H1 (cell line): ENCODE measurements around the gene HLA-A. TPM values are rescaled to one million over a fixed set of nuclear protein-coding genes. Genes with fewer than 3 reads are reported as not detected.

Experiments
- CTCF ChIA-PET: fragments of 300-600 bp; sonication (Branson Sonifier 250); formaldehyde crosslinking; loops from one replicate; lab custom pipeline; 2021; ENCODE audit not compliant: partially characterized antibody; lab: Charles Lee
- POLR2A ChIA-PET: fragments of 300-600 bp; sonication (Branson Sonifier 250); formaldehyde crosslinking; loops from one replicate; lab custom pipeline; 2021; ENCODE audit warnings: inconsistent platforms; ENCODE audit not compliant: partially characterized antibody; lab: Charles Lee
- DNase-seq, 2 experiments: peaks; one replicate each; pipeline versions ENCODE4 v3.0.0 to v3.0.0-alpha.2; 2010 to 2022; ENCODE audit warnings: low spot score in 2 of 2, low read depth in 1 of 2, mixed read lengths in 1 of 2
- FAIRE-seq: peaks from 2 replicates; lab custom pipeline; 2011; peaks lifted over from hg19 to GRCh38; lab: Jason Lieb, UNC
- H2AFZ ChIP-seq: 2 replicates; pipeline ENCODE4 v1.8.1; 2012; ENCODE audit warnings: low read length, inconsistent platforms
- H2AK5ac ChIP-seq: 2 replicates; pipeline ENCODE4 v1.6.1; 2013; ENCODE audit warnings: low read depth, low read length
- H2BK120ac ChIP-seq: replicated peaks from 2 replicates; pipeline ENCODE3; 2013; ENCODE audit warnings: low read depth, low read length, inconsistent platforms
- H2BK12ac ChIP-seq: 2 replicates; pipeline ENCODE4 v1.6.1; 2013; ENCODE audit warnings: low read depth, low read length
- H2BK15ac ChIP-seq: 2 replicates; pipeline ENCODE4 v1.6.1; 2013; ENCODE audit warnings: low read length
- H2BK20ac ChIP-seq: 2 replicates; pipeline ENCODE4 v1.6.1; 2013; ENCODE audit warnings: low read length
- H2BK5ac ChIP-seq: 2 replicates; pipeline ENCODE4 v1.6.1; 2013; ENCODE audit warnings: low read depth, low read length
- H3K14ac ChIP-seq: 2 replicates; pipeline ENCODE4 v1.6.1; 2013; ENCODE audit warnings: inconsistent platforms; ENCODE audit not compliant: insufficient read length
- H3K18ac ChIP-seq: 2 replicates; pipeline ENCODE4 v1.6.1; 2013; ENCODE audit warnings: low read length; ENCODE audit errors: extremely low read depth
- H3K23ac ChIP-seq: 2 replicates; pipeline ENCODE4 v1.6.1; 2013; ENCODE audit warnings: inconsistent platforms; ENCODE audit not compliant: insufficient read length
- H3K23me2 ChIP-seq: 2 replicates; pipeline ENCODE4 v1.6.1; 2013; ENCODE audit warnings: low read depth, low read length
- H3K27ac ChIP-seq: 2 replicates; pipeline ENCODE4 v1.6.1; 2011; ENCODE audit warnings: low read depth, low read length, inconsistent platforms
- H3K27me3 ChIP-seq, 4 experiments: replicated peaks in 1 of 4; 1 replicate in 1 of 4; 2 replicates in 3 of 4; pipeline versions ENCODE4 v1.6.1 to v1.8.1; 2011 to 2013; ENCODE audit warnings: low read length in 3 of 4, mild to moderate bottlenecking in 3 of 4, inconsistent platforms in 2 of 4, mixed read lengths in 2 of 4, moderate library complexity in 1 of 4; ENCODE audit not compliant: control insufficient read depth in 3 of 4, insufficient read depth in 3 of 4; ENCODE audit errors: extremely low read depth in 1 of 4
- H3K36me3 ChIP-seq, 4 experiments: 2 replicates each; pipeline versions ENCODE4 v1.6.1 to v1.8.1; 2011 to 2013; ENCODE audit warnings: mild to moderate bottlenecking in 4 of 4, low read length in 3 of 4, moderate library complexity in 2 of 4, control low read depth in 1 of 4, inconsistent platforms in 1 of 4; ENCODE audit not compliant: insufficient read depth in 4 of 4, control insufficient read depth in 2 of 4
- H3K4ac ChIP-seq: replicated peaks from 2 replicates; pipeline ENCODE3; 2013; ENCODE audit warnings: low read length, low read depth, mixed read lengths, inconsistent platforms; ENCODE audit not compliant: insufficient read length
- H3K4me1 ChIP-seq, 4 experiments: replicated peaks in 1 of 4; 1 replicate in 1 of 4; 2 replicates in 3 of 4; pipeline versions ENCODE4 v1.6.1 to v1.8.1; 2011 to 2013; ENCODE audit warnings: low read length in 3 of 4, inconsistent platforms in 2 of 4, mixed read lengths in 1 of 4; ENCODE audit not compliant: insufficient read depth in 4 of 4, control insufficient read depth in 3 of 4
- H3K4me2 ChIP-seq, 2 experiments: 2 replicates each; pipeline versions ENCODE4 v1.6.1 to v1.8.1; 2011 to 2013; ENCODE audit warnings: low read depth in 2 of 2, low read length in 2 of 2, control low read depth in 1 of 2, inconsistent platforms in 1 of 2, mild to moderate bottlenecking in 1 of 2; ENCODE audit not compliant: insufficient read depth in 1 of 2
- H3K4me3 ChIP-seq, 4 experiments: fragments of 200-600, 300-600 bp in 1 of 4; sonication (generic), shearing (Covaris generic), sonication (Bioruptor Twin) in 1 of 4; 2 replicates each; pipeline versions ENCODE4 v1.5.1 to v1.8.1; 2011 to 2016; ENCODE audit warnings: low read length in 4 of 4, low read depth in 3 of 4, control low read depth in 2 of 4, inconsistent platforms in 2 of 4, mild to moderate bottlenecking in 2 of 4, mixed read lengths in 1 of 4, moderate library complexity in 1 of 4; ENCODE audit not compliant: insufficient read depth in 2 of 4; ENCODE audit errors: extremely low read depth in 1 of 4
- H3K56ac ChIP-seq: replicated peaks from 2 replicates; pipeline ENCODE3; 2013; ENCODE audit warnings: low read depth, mild to moderate bottlenecking, mixed read lengths, low read length, inconsistent platforms; ENCODE audit not compliant: insufficient read length
- H3K79me1 ChIP-seq: 2 replicates; pipeline ENCODE4 v1.6.1; 2013; ENCODE audit warnings: low read depth, low read length, control low read depth
- H3K79me2 ChIP-seq, 2 experiments: 2 replicates each; pipeline versions ENCODE4 v1.6.1 to v1.8.1; 2012 to 2013; ENCODE audit warnings: low read length in 2 of 2, mild to moderate bottlenecking in 2 of 2, inconsistent platforms in 1 of 2; ENCODE audit not compliant: insufficient read depth in 2 of 2, control insufficient read depth in 1 of 2
- H3K9ac ChIP-seq, 4 experiments: replicated peaks in 1 of 4; 1 replicate in 1 of 4; 2 replicates in 3 of 4; pipeline versions ENCODE4 v1.6.1 to v1.8.1; 2011 to 2013; ENCODE audit warnings: low read depth in 3 of 4, low read length in 3 of 4, control low read depth in 2 of 4, mild to moderate bottlenecking in 2 of 4, moderate library complexity in 2 of 4, inconsistent platforms in 1 of 4; ENCODE audit errors: extremely low read depth in 1 of 4
- H3K9me3 ChIP-seq, 2 experiments: 2 replicates each; pipeline versions ENCODE4 v1.6.1 to v1.8.1; 2012 to 2013; ENCODE audit warnings: mild to moderate bottlenecking in 2 of 2, moderate library complexity in 2 of 2, control low read depth in 1 of 2, inconsistent platforms in 1 of 2, low read depth in 1 of 2, low read length in 1 of 2, mixed read lengths in 1 of 2; ENCODE audit not compliant: insufficient read depth in 2 of 2
- H4K20me1 ChIP-seq, 2 experiments: replicated peaks in 1 of 2; 2 replicates each; pipeline versions ENCODE3 to v1.8.1; 2011 to 2013; ENCODE audit warnings: inconsistent platforms in 2 of 2, low read length in 2 of 2, mild to moderate bottlenecking in 1 of 2; ENCODE audit not compliant: insufficient read depth in 2 of 2, control insufficient read depth in 1 of 2
- H4K5ac ChIP-seq: 2 replicates; pipeline ENCODE4 v1.6.1; 2013; ENCODE audit warnings: low read length, low read depth, mixed read lengths, inconsistent platforms; ENCODE audit not compliant: insufficient read length
- H4K8ac ChIP-seq: 2 replicates; pipeline ENCODE4 v1.8.0; 2013; ENCODE audit warnings: mild to moderate bottlenecking, moderate library complexity, low read length, inconsistent platforms; ENCODE audit not compliant: insufficient read depth; ENCODE audit errors: extremely low read depth
- H4K91ac ChIP-seq: replicated peaks from 2 replicates; pipeline ENCODE3; 2013; ENCODE audit warnings: low read length, mixed read lengths, inconsistent platforms; ENCODE audit not compliant: insufficient read length
- CHD1 ChIP-seq: IDR thresholded peaks from 2 replicates; pipeline ENCODE4 v1.6.1; 2012; ENCODE audit warnings: low read depth, low read length, improper control_type of control experiment
- EP300 ChIP-seq, 2 experiments: IDR thresholded peaks; 1 replicate in 1 of 2; 2 replicates in 1 of 2; pipeline ENCODE4 v1.6.1; 2011 to 2012; ENCODE audit warnings: low read depth in 2 of 2, low read length in 2 of 2, mild to moderate bottlenecking in 2 of 2, borderline replicate concordance in 1 of 2, inconsistent platforms in 1 of 2, moderate library complexity in 1 of 2
- EZH2 ChIP-seq: fragments of 200-600 bp; sonication (generic); IDR thresholded peaks from 2 replicates; pipeline ENCODE4 v1.7.1; 2012; ENCODE audit warnings: low read depth, mild to moderate bottlenecking, moderate library complexity, low read length, inconsistent platforms; ENCODE audit not compliant: severe bottlenecking
- JUN ChIP-seq: IDR thresholded peaks from 2 replicates; pipeline ENCODE4 v1.6.1; 2011; ENCODE audit warnings: low read depth, mild to moderate bottlenecking, improper control_type of control experiment, low read length
- KDM1A ChIP-seq: fragments of 200-600, 300-600 bp; sonication (generic); IDR thresholded peaks from 2 replicates; pipeline ENCODE4 v1.7.1; 2016; ENCODE audit warnings: mild to moderate bottlenecking, low read length, borderline replicate concordance
- KDM4A ChIP-seq: IDR thresholded peaks from one replicate; pipeline ENCODE4 v1.7.1; 2012; ENCODE audit warnings: low read depth, mild to moderate bottlenecking, moderate library complexity, low read length, inconsistent platforms; ENCODE audit not compliant: severe bottlenecking
- KDM5A ChIP-seq: fragments of 200-600 bp; IDR thresholded peaks from 2 replicates; pipeline ENCODE4 v1.7.1; 2012; ENCODE audit warnings: mild to moderate bottlenecking, low read length, inconsistent platforms, mixed read lengths
- NANOG ChIP-seq: IDR thresholded peaks from 2 replicates; pipeline ENCODE4 v1.6.1; 2011; ENCODE audit warnings: low read length, low read depth, mild to moderate bottlenecking, inconsistent platforms; ENCODE audit not compliant: insufficient read depth, poor library complexity, severe bottlenecking
- RNF2 ChIP-seq: fragments of 200-900, 300-1000 bp; sonication (generic); IDR thresholded peaks from 2 replicates; pipeline ENCODE4 v1.7.1; 2016; ENCODE audit warnings: borderline replicate concordance, low read depth, mild to moderate bottlenecking, antibody characterized with exemption, low read length; ENCODE audit not compliant: poor library complexity, severe bottlenecking; ENCODE audit errors: missing control alignments
- SIN3A ChIP-seq, 2 experiments: IDR thresholded peaks in 1 of 2; conservative IDR thresholded peaks in 1 of 2; 2 replicates each; pipeline ENCODE4 v1.6.1; 2011 to 2012; ENCODE audit warnings: low read length in 2 of 2, improper control_type of control experiment in 1 of 2, low read depth in 1 of 2, mild to moderate bottlenecking in 1 of 2
- SIRT6 ChIP-seq: IDR thresholded peaks from one replicate; pipeline ENCODE4 v1.7.1; 2012; ENCODE audit warnings: low read length, inconsistent platforms
- TEAD4 ChIP-seq: IDR thresholded peaks from 2 replicates; pipeline ENCODE4 v1.6.1; 2012; ENCODE audit warnings: low read depth, low read length, inconsistent platforms, mixed read lengths
- YY1 ChIP-seq: IDR thresholded peaks from 2 replicates; pipeline ENCODE4 v1.6.1; 2011; ENCODE audit warnings: low read depth, mild to moderate bottlenecking, low read length
- WGBS, 2 experiments: shearing (Covaris generic) in 1 of 2; methylation state at CpG; one replicate each; pipeline versions ENCODE4 v1.1.6 to v1.1.7; 2013 to 2015; ENCODE audit warnings: low lambda C conversion rate in 2 of 2, mixed read lengths in 2 of 2, inconsistent platforms in 1 of 2, low coverage in 1 of 2, missing lambda C conversion rate in 1 of 2; ENCODE audit not compliant: insufficient replicate concordance in 2 of 2, insufficient coverage in 1 of 2, insufficient read length in 1 of 2; ENCODE audit errors: extremely low coverage in 1 of 2, missing lambda C conversion rate in 1 of 2; 5-methylcytosine and 5-hydroxymethylcytosine counted together
- polyA plus RNA-seq, 7 experiments: library from polyadenylated mRNA; depleted of rRNA in 3 of 7; stranded (reverse) in 5 of 7; unstranded in 2 of 7; fragments of >200 nt in 5 of 7; fragments of 200-250 nt in 2 of 7; gene quantifications; 1 replicate in 5 of 7; 2 replicates in 1 of 7; 4 replicates in 1 of 7; pipeline versions ENCODE4 v1.2.1 to v1.2.3, GENCODE V29; 2011 to 2013; ENCODE audit warnings: missing spikeins in 2 of 7, mixed read lengths in 2 of 7
- total RNA-seq: library from RNA; stranded (reverse); fragmentation: NEBNext Ultra II Directional; extraction: Animal tissue kit (Norgen Biotek cat#: 25700); gene quantifications from 2 replicates; pipeline ENCODE4 v1.2.1, GENCODE V29; 2021

Gene HLA-A
- total and polyA plus RNA-seq, 2 of the 8 experiments (the other 6 are each of a cell fraction or from before 2014, with no cell fraction given) = 221 to 474 TPM

DNA sequence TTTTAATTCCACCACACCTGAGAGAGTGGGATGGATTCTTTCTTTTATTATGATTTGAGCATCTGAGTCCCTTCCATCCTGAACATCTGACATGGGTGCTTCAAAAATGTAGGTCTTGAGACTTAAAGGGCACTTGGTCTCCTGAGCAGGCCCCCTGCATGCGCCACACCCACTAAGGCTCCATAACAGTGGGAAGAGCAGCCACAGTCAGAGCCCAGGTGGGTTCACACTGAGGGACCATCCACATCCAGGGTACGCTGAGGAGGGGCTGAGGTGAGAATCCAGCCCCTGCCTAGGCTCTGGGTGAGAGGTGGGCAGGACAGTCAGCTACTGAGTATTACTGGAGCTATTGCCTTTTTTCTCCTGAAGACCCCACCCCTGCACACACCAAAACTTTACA lies 42.7 kb downstream of the HLA-A start:
- ChIA-PET CTCF (interaction anchor here (0.9 to 2.7 kb wide), 4 partner anchors 9 to 150 kb away, joined by 3 to 9 read pairs (median 3); no protein-coding TSS in a partner anchor), POLR2A (interaction anchor here (0.9 kb wide), 1 partner anchor 20 kb away, joined by 4 read pairs; no protein-coding TSS in a partner anchor)
- H3K23ac ChIP-seq = no peak overlapping the region
- H2AFZ ChIP-seq = no peak overlapping the region
- WGBS, 2 experiments = 83% methylated on average over 2 of the region's 2 CpGs; no CpG with 5 or more reads in 1 of the 2 experiments
- H3K23me2 ChIP-seq = peaks cover 3% of the 10 kb centered on the region; the same call in 1 of the 2 replicates
- H3K27ac ChIP-seq = no peak overlapping the region
- H3K79me1 ChIP-seq = no peaks in the 10 kb centered on the region
- no peak overlapping the region for H3K4me2 ChIP-seq
- no peak overlapping the region for H3K56ac ChIP-seq
- no peaks in the 10 kb centered on the region for H3K36me3 ChIP-seq
- no peaks in the 10 kb centered on the region; a peak in 1 of 7 replicates for H3K4me1 ChIP-seq
- no peak overlapping the region for H4K91ac ChIP-seq
- no peak overlapping the region for H4K5ac ChIP-seq
- no peak overlapping the region for H2BK15ac ChIP-seq
- H2BK12ac ChIP-seq = no peak overlapping the region
- H2BK120ac ChIP-seq = no peak overlapping the region
- H3K4ac ChIP-seq = no peak overlapping the region
- no peaks in the 10 kb centered on the region for H3K9me3 ChIP-seq
- no peaks in the 10 kb centered on the region for H4K20me1 ChIP-seq
- H4K8ac ChIP-seq = no peak overlapping the region
- no peak overlapping the region for H3K14ac ChIP-seq
- H3K79me2 ChIP-seq = no peaks in the 10 kb centered on the region
- H3K27me3 ChIP-seq = peaks cover 0 to 4% (median 0%) of the 10 kb centered on the region in 4 experiments; a peak in 1 of 7 replicates
- no peak overlapping the region for H2BK20ac ChIP-seq
- no peak overlapping the region for H3K4me3 ChIP-seq
- no peak overlapping the region for H3K18ac ChIP-seq
- FAIRE-seq (no peak), DNase-seq (no peak)
- H3K9ac ChIP-seq = no peak overlapping the region
- no peak overlapping the region for H2BK5ac ChIP-seq
- no peak overlapping the region; the same call in 1 of the 2 replicates for H2AK5ac ChIP-seq
- TF ChIP-seq YY1 (no peak), JUN (no peak), CHD1 (no peak), TEAD4 (no peak), SIRT6 (no peak), EP300 (IDR thresholded peaks at IDR 0.05; ENCODE audit: borderline replicate concordance in 1 of 2, low read depth in 2 of 2, low read length in 2 of 2) (no peak), EZH2 (no peak), NANOG (no peak), KDM5A (no peak), KDM1A (no peak), KDM4A (no peak), RNF2 (no peak), SIN3A (conservative IDR thresholded peaks at IDR 0.05 in 1 of 2, IDR thresholded peaks at IDR 0.05 in 1 of 2; ENCODE audit: low read depth in 1 of 2, low read length in 2 of 2) (no peak)
